ENCODE data around the gene CERS4. TPM values are rescaled to one million over a fixed set of nuclear protein-coding genes. Genes with fewer than 3 reads are reported as not detected.

CERS4 gene
- total and polyA plus RNA-seq, 2 of the 8 experiments (the other 6 are each of a cell fraction or from before 2014, with no cell fraction given): 88.2 to 179 TPM

DNA sequence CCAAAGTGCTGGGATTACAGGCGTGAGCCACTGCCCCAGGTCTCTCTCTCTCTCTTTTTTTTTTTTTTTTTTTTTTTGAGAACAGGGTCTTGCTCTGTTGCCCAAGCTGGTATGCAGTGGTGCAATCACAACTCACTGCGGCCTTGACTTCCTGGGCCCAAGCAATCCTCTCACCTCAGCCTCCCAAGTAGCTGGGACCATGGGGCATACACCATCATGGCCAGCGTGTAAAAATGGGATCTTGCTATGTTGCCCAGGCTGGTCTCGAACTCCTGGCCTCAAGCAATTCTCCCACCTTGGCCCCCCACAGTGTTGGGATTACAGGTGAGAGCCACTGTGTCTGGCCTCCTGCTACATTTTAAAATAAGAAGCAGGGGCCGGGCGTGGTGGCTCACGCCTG is 40.6 kb upstream of the CERS4 start:
- Histone ChIP-seq H2BK5ac (ENCODE audit: low read depth, low read length) (no peak overlapping the region), H3K4ac (replicated peaks; ENCODE audit: insufficient read length, low read depth, low read length) (no peak overlapping the region), H3K56ac (replicated peaks; ENCODE audit: insufficient read length, low read depth, low read length) (no peak overlapping the region), H3K23me2 (ENCODE audit: low read depth, low read length) (no peaks in the 10 kb centered on the region), H3K9me3 (ENCODE audit: insufficient read depth in 2 of 2, low read depth in 1 of 2, low read length in 1 of 2) (no peaks in the 10 kb centered on the region), H3K4me3 (ENCODE audit: extremely low read depth in 1 of 4, insufficient read depth in 2 of 4, low read depth in 3 of 4, low read length in 4 of 4) (no peak overlapping the region), H3K79me2 (ENCODE audit: control insufficient read depth in 1 of 2, insufficient read depth in 2 of 2, low read length in 2 of 2) (no peaks in the 10 kb centered on the region), H4K91ac (replicated peaks; ENCODE audit: insufficient read length, low read length) (no peak overlapping the region), H4K8ac (ENCODE audit: extremely low read depth, insufficient read depth, low read length) (no peak overlapping the region), H2AFZ (ENCODE audit: low read length) (no peak overlapping the region), H2BK120ac (replicated peaks; ENCODE audit: low read depth, low read length) (no peak overlapping the region), H4K5ac (ENCODE audit: insufficient read length, low read depth, low read length) (no peak overlapping the region), H3K79me1 (ENCODE audit: low read depth, low read length) (no peaks in the 10 kb centered on the region), H3K4me1 (replicated peaks in 1 of 4; ENCODE audit: control insufficient read depth in 3 of 4, insufficient read depth in 4 of 4, low read length in 3 of 4) (no peaks in the 10 kb centered on the region; a peak in 2 of 7 replicates), H2AK5ac (ENCODE audit: low read depth, low read length) (no peak overlapping the region), H3K14ac (ENCODE audit: insufficient read length) (no peak overlapping the region), H3K4me2 (ENCODE audit: insufficient read depth in 1 of 2, low read depth in 2 of 2, low read length in 2 of 2) (no peak overlapping the region), H3K27ac (ENCODE audit: low read depth, low read length) (no peak overlapping the region), H2BK12ac (ENCODE audit: low read depth, low read length) (no peak overlapping the region), H3K18ac (ENCODE audit: extremely low read depth, low read length) (no peak overlapping the region), H3K23ac (ENCODE audit: insufficient read length) (no peak overlapping the region), H3K36me3 (ENCODE audit: control insufficient read depth in 2 of 4, insufficient read depth in 4 of 4, low read length in 3 of 4) (no peaks in the 10 kb centered on the region), H3K27me3 (replicated peaks in 1 of 4; ENCODE audit: control insufficient read depth in 3 of 4, extremely low read depth in 1 of 4, insufficient read depth in 3 of 4, low read length in 3 of 4) (no peaks in the 10 kb centered on the region), H2BK20ac (ENCODE audit: low read length) (0 out of 2 replicates have a peak overlapping the region, but pooled peaks have one; percentile 23), H4K20me1 (replicated peaks in 1 of 2; ENCODE audit: control insufficient read depth in 1 of 2, insufficient read depth in 2 of 2, low read length in 2 of 2) (no peaks in the 10 kb centered on the region), H2BK15ac (ENCODE audit: low read length) (no peak overlapping the region), H3K9ac (replicated peaks in 1 of 4; ENCODE audit: extremely low read depth in 1 of 4, low read depth in 3 of 4, low read length in 3 of 4) (no peak overlapping the region)
- ChIA-PET CTCF (ENCODE audit: partially characterized antibody) (interaction anchor here (1.2 to 2.2 kb wide), 3 partner anchors 10 to 165 kb away, joined by 3 to 10 read pairs (median 3); no protein-coding TSS in a partner anchor), POLR2A (ENCODE audit: partially characterized antibody) (interaction anchor here (1.1 to 1.6 kb wide), 3 partner anchors 9 to 85 kb away, joined by 3 to 13 read pairs (median 4); no protein-coding TSS in a partner anchor)
- FAIRE-seq (no peak), DNase-seq (ENCODE audit: low read depth in 1 of 2, low spot score in 2 of 2) (no peak)
- WGBS, 2 experiments (ENCODE audit: extremely low coverage in 1 of 2, insufficient coverage in 1 of 2, insufficient read length in 1 of 2, insufficient replicate concordance in 2 of 2, low coverage in 1 of 2, low lambda C conversion rate in 2 of 2, missing lambda C conversion rate in 1 of 2): 91% methylated on average over 6 of the region's 7 CpGs; no CpG with 5 or more reads in 1 of the 2 experiments
- TF ChIP-seq SIX5 (IDR thresholded peaks at IDR 0.05; ENCODE audit: low read depth, low read length) (no peak), RFX5 (IDR thresholded peaks at IDR 0.05; ENCODE audit: borderline replicate concordance, low read depth, low read length) (no peak)
